Measurements from ENCODE around the gene PRR36. TPM values are rescaled to one million over a fixed set of nuclear protein-coding genes. Genes with fewer than 3 reads are reported as not detected.

Gene PRR36
- total and polyA plus RNA-seq, 10 of the 15 experiments (the other 5 are each of a cell fraction or from before 2014, with no cell fraction given), result 0.04 TPM; not detected in 9

DNA sequence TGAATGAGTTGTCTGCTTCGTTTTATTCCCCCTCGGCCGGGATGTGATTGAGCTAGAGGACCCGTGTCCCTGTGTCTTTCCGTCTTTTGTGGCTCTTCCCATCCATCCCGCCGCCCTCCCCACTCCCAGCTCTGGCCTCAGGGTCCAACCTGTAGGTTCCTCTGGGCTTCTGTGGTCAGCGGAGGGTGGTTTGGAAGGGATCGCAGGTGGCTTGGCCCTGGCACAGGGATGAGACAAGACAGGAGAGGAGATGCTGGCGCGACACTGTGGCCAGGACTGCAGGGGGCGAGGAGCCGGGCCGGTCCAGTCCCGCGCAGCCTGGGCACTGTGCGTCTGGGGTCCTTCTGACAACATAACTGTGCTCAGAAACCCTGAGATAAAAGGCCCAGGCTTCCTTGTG lies 42.2 kb downstream of the PRR36 start:
- Histone ChIP-seq H3K79me2 (ENCODE audit: control insufficient read depth, insufficient read depth, low read length) (no peaks in the 10 kb centered on the region), H2AFZ (ENCODE audit: control insufficient read depth, low read depth, low read length) (no peak overlapping the region), H3K27me3 (replicated peaks in 1 of 2; ENCODE audit: control insufficient read depth in 2 of 2, insufficient read depth in 2 of 2, low read length in 1 of 2) (no peaks in the 10 kb centered on the region), H3K9ac (ENCODE audit: control insufficient read depth, insufficient read depth, low read length) (no peak overlapping the region), H4K20me1 (ENCODE audit: control insufficient read depth, insufficient read depth) (no peaks in the 10 kb centered on the region), H3K4me3 (no peak overlapping the region), H3K27ac (ENCODE audit: control insufficient read depth, insufficient read depth) (no peak overlapping the region), H3K36me3 (ENCODE audit: control insufficient read depth in 2 of 2, insufficient read depth in 2 of 2, low read length in 1 of 2) (no peaks in the 10 kb centered on the region), H3K4me2 (ENCODE audit: control insufficient read depth, insufficient read depth) (no peak overlapping the region), H3K9me3 (replicated peaks; ENCODE audit: control insufficient read depth, insufficient read depth, low read length) (no peaks in the 10 kb centered on the region; the same call in 2 of the 3 replicates), H3K4me1 (ENCODE audit: control insufficient read depth, insufficient read depth, low read length) (peaks cover 6% of the 10 kb centered on the region)
- TF ChIP-seq POLR2A (IDR thresholded peaks at IDR 0.05; ENCODE audit: low read depth, low read length) (0 out of 2 replicates have a peak, but pooled peaks have one; percentile 3), MXI1 (IDR thresholded peaks at IDR 0.05; ENCODE audit: low read depth, low read length) (no peak)
- POLR2A ChIA-PET, result interaction anchor here (0.6 kb wide), 1 partner anchor 27 kb away, joined by 4 read pairs; no protein-coding TSS in a partner anchor
- FAIRE-seq (no peak), DNase-seq (ENCODE audit: low read depth, low spot score) (no peak), ATAC-seq (no peak)
- SMC1A ChIA-PET (ENCODE audit: uncharacterized antibody, unreplicated experiment), result interaction anchor here (1.2 to 1.3 kb wide), 2 partner anchors 10 to 32 kb away, joined by 6 read pairs; no protein-coding TSS in a partner anchor
- 93% methylated on average over 17 of the region's 17 CpGs for WGBS (ENCODE audit: insufficient coverage, insufficient replicate concordance, low lambda C conversion rate, missing lambda C conversion rate)
- in situ Hi-C loops (cut with MboI) (no loop called here), intact Hi-C loops (cut with micrococcal nuclease; ENCODE audit: unreplicated experiment) (no loop called here)
- CTCF ChIA-PET, result interaction anchor here (0.8 to 1.7 kb wide), 7 partner anchors 10 to 465 kb away, joined by 3 to 7 read pairs (median 4); partner anchors contain the start of gene TRAPPC5
- RAD21 ChIA-PET (ENCODE audit: unreplicated experiment), result interaction anchor here (0.8 to 1.4 kb wide), 3 partner anchors 13 to 264 kb away, joined by 4 to 6 read pairs (median 4); no protein-coding TSS in a partner anchor
- BruUV-seq (replicated peaks), result no TSS peak

DNA sequence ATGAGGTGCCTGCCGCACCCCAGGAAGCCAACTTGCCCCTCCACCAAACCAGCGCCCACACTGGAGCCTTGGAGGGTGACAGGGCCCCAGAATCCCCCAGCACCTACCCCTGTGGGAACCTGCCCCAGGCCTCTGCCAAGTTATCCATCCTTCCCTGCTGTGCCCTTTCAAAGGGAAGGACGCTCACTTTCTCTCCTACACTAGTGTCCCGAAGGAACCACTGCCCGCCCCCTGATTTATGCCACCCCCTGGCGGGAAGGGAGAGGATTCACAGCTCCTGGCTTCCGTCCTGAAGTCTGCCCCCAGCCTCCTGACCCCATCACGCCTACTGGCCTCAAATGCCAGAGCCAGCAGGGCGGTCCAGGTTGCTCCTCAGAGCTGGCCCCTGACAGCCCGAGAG lies 42.7 kb downstream of the PRR36 start:
- Histone ChIP-seq H3K4me2 (ENCODE audit: control insufficient read depth, insufficient read depth) (no peak overlapping the region), H3K9ac (ENCODE audit: control insufficient read depth, insufficient read depth, low read length) (no peak overlapping the region), H3K27ac (ENCODE audit: control insufficient read depth, insufficient read depth) (no peak overlapping the region), H3K4me3 (no peak overlapping the region), H3K9me3 (replicated peaks; ENCODE audit: control insufficient read depth, insufficient read depth, low read length) (no peaks in the 10 kb centered on the region; the same call in 2 of the 3 replicates), H3K79me2 (ENCODE audit: control insufficient read depth, insufficient read depth, low read length) (no peaks in the 10 kb centered on the region), H4K20me1 (ENCODE audit: control insufficient read depth, insufficient read depth) (no peaks in the 10 kb centered on the region), H3K27me3 (replicated peaks in 1 of 2; ENCODE audit: control insufficient read depth in 2 of 2, insufficient read depth in 2 of 2, low read length in 1 of 2) (no peaks in the 10 kb centered on the region), H3K4me1 (ENCODE audit: control insufficient read depth, insufficient read depth, low read length) (peaks cover 6% of the 10 kb centered on the region), H3K36me3 (ENCODE audit: control insufficient read depth in 2 of 2, insufficient read depth in 2 of 2, low read length in 1 of 2) (no peaks in the 10 kb centered on the region), H2AFZ (ENCODE audit: control insufficient read depth, low read depth, low read length) (no peak overlapping the region)
- ATAC-seq (no peak), DNase-seq (ENCODE audit: low read depth, low spot score) (no peak), FAIRE-seq (no peak)
- TF ChIP-seq, protein P1, sequence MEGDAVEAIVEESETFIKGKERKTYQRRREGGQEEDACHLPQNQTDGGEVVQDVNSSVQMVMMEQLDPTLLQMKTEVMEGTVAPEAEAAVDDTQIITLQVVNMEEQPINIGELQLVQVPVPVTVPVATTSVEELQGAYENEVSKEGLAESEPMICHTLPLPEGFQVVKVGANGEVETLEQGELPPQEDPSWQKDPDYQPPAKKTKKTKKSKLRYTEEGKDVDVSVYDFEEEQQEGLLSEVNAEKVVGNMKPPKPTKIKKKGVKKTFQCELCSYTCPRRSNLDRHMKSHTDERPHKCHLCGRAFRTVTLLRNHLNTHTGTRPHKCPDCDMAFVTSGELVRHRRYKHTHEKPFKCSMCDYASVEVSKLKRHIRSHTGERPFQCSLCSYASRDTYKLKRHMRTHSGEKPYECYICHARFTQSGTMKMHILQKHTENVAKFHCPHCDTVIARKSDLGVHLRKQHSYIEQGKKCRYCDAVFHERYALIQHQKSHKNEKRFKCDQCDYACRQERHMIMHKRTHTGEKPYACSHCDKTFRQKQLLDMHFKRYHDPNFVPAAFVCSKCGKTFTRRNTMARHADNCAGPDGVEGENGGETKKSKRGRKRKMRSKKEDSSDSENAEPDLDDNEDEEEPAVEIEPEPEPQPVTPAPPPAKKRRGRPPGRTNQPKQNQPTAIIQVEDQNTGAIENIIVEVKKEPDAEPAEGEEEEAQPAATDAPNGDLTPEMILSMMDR (IDR thresholded peaks at IDR 0.05 in 2 of 3, conservative IDR thresholded peaks at IDR 0.05 in 1 of 3; ENCODE audit: control insufficient read depth in 2 of 3, extremely low read depth in 1 of 3, insufficient read depth in 1 of 3, low read depth in 3 of 3, low read length in 3 of 3), result peak; percentile 8 to 32 (median 27); a peak in 3 of 6 replicates
- TF ChIP-seq, protein P2, sequence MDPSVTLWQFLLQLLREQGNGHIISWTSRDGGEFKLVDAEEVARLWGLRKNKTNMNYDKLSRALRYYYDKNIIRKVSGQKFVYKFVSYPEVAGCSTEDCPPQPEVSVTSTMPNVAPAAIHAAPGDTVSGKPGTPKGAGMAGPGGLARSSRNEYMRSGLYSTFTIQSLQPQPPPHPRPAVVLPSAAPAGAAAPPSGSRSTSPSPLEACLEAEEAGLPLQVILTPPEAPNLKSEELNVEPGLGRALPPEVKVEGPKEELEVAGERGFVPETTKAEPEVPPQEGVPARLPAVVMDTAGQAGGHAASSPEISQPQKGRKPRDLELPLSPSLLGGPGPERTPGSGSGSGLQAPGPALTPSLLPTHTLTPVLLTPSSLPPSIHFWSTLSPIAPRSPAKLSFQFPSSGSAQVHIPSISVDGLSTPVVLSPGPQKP (IDR thresholded peaks at IDR 0.05; ENCODE audit: low read depth, low read length), result no peak
- TF ChIP-seq RAD21 (IDR thresholded peaks at IDR 0.05; ENCODE audit: insufficient read depth, low read depth, low read length) (peak; percentile 31), ZNF274 (IDR thresholded peaks at IDR 0.05; ENCODE audit: insufficient read depth, insufficient read length) (no peak), SMC3 (IDR thresholded peaks at IDR 0.05; ENCODE audit: borderline replicate concordance, low read length) (peak; percentile 23; the same call in 1 of the 2 replicates)
- ChIA-PET SMC1A (ENCODE audit: uncharacterized antibody, unreplicated experiment) (interaction anchor here (0.6 to 1.3 kb wide), 3 partner anchors 10 to 137 kb away, joined by 3 to 6 read pairs (median 6); no protein-coding TSS in a partner anchor), CTCF (interaction anchor here (0.8 to 1.7 kb wide), 6 partner anchors 9 to 464 kb away, joined by 3 to 7 read pairs (median 5); partner anchors contain the start of gene TRAPPC5), RAD21 (ENCODE audit: unreplicated experiment) (interaction anchor here (0.8 to 1.4 kb wide), 3 partner anchors 12 to 263 kb away, joined by 4 to 6 read pairs (median 4); no protein-coding TSS in a partner anchor), POLR2A (interaction anchor here (0.6 to 0.7 kb wide), 2 partner anchors 27 to 202 kb away, joined by 3 to 4 read pairs; partner anchors contain the start of gene PET100)
- BruUV-seq (replicated peaks), result TSS peak; percentile 67
- 66% methylated on average over 9 of the region's 10 CpGs for WGBS (ENCODE audit: insufficient coverage, insufficient replicate concordance, low lambda C conversion rate, missing lambda C conversion rate)
- in situ Hi-C loops (cut with MboI), result no loop called here
- intact Hi-C loops (cut with micrococcal nuclease; ENCODE audit: unreplicated experiment), result no loop called here
